ENCODE measurements around the gene TNFSF13B.

DNA sequence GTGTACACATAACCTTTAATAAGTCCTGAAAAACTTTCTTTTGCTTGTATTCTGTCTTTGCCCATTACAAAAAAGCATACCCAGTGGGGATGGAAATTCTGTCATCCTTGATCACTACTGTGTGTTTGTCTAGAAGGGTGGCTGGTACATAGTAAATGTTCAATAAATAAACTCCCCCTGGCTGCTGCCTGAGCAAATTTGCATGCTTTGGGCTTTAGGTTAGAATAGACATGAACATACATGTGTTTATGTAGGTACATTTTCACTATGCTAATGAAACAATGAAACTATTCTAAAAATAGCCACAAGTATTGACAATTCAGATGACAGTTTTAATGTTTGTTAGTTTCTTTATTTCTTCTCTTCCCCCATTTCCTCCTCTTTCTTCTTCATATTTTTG, 36.1 kb downstream of the TNFSF13B start:
- TF ChIP-seq, protein P1, sequence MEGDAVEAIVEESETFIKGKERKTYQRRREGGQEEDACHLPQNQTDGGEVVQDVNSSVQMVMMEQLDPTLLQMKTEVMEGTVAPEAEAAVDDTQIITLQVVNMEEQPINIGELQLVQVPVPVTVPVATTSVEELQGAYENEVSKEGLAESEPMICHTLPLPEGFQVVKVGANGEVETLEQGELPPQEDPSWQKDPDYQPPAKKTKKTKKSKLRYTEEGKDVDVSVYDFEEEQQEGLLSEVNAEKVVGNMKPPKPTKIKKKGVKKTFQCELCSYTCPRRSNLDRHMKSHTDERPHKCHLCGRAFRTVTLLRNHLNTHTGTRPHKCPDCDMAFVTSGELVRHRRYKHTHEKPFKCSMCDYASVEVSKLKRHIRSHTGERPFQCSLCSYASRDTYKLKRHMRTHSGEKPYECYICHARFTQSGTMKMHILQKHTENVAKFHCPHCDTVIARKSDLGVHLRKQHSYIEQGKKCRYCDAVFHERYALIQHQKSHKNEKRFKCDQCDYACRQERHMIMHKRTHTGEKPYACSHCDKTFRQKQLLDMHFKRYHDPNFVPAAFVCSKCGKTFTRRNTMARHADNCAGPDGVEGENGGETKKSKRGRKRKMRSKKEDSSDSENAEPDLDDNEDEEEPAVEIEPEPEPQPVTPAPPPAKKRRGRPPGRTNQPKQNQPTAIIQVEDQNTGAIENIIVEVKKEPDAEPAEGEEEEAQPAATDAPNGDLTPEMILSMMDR (conservative IDR thresholded peaks at IDR 0.05; ENCODE audit: low read length): no peak
- no peak for TF ChIP-seq EZH2phosphoT487 (IDR thresholded peaks at IDR 0.05; ENCODE audit: borderline replicate concordance, low read depth, low read length)

Data from OCI-LY7 (cell line).